ENCODE measurements around the gene KBTBD2. TPM values are rescaled to one million over a fixed set of nuclear protein-coding genes. Genes with fewer than 3 reads are reported as not detected.

Gene KBTBD2
- total and polyA plus RNA-seq, 3 donors from 2014 or later, result 45.0 to 48.1 (median 45.8) TPM

DNA sequence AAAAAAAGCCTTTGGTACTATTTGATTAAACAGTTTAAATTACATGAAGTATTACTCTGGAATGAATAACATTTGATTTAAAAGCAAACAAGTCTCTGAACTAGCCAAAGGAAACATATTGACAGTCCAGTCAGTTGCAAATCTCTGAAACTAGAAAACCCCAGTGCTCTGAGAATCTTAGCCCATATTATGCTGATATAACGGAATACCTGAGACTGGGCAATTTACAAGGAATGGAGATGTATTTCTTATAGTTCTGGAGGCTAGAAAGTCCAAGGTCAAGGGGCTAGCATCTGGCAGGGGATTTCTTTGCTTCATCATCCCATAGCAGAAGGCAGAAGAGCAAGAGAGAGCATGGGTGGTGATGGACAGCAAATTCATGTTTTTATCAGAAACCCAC lies 44.0 kb upstream of the KBTBD2 start:
- peaks cover 6% of the 10 kb centered on the region for H3K4me1 ChIP-seq
- TF ChIP-seq CTCF (IDR thresholded peaks at IDR 0.05), result no peak
- TF ChIP-seq POLR2A (IDR thresholded peaks at IDR 0.05), result no peak
- no peaks in the 10 kb centered on the region for H3K27me3 ChIP-seq
- no peak for DNase-seq
- 70 to 78% methylated on average over 1 of the region's 1 CpG for WGBS, 2 donors
- no peaks in the 10 kb centered on the region for H3K9me3 ChIP-seq
- H3K27ac ChIP-seq, result no peak overlapping the region
- intact Hi-C loops (cut with DNase I; ENCODE audit: low total_unique reads), result no loop called here
- H3K4me3 ChIP-seq, result no peak overlapping the region
- no peaks in the 10 kb centered on the region for H3K36me3 ChIP-seq (ENCODE audit: low read depth, missing control alignments)

DNA sequence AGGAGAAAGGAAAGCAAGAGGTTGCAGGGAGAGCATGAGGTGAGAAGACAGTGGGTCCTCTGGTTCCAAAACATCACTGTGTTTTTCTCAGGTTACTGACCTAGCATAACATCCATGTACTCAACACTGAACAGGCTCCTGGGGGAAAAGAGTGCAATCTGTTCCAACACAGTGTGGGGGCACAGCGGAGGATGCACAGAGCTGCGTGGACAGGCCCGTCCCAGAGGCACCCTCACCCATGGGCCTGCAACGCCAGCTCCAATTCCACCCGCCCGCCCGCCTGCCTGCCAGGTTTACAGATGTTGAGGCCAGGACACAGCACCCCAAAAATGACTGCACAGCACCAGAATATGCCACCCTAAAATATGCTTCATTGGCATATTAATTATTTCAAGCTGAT lies 38.8 kb upstream of the KBTBD2 start:
- peaks cover 6% of the 10 kb centered on the region for H3K4me1 ChIP-seq
- H3K27me3 ChIP-seq, result no peaks in the 10 kb centered on the region
- no peaks in the 10 kb centered on the region for H3K36me3 ChIP-seq (ENCODE audit: low read depth, missing control alignments)
- intact Hi-C loops (cut with DNase I; ENCODE audit: low total_unique reads), result no loop called here
- DNase-seq, result no peak
- TF ChIP-seq POLR2A (IDR thresholded peaks at IDR 0.05), result no peak
- no peak for TF ChIP-seq CTCF (IDR thresholded peaks at IDR 0.05)
- no peak overlapping the region for H3K4me3 ChIP-seq
- H3K27ac ChIP-seq, result no peak overlapping the region
- no peaks in the 10 kb centered on the region for H3K9me3 ChIP-seq
- 92% methylated on average over 4 to 7 of the region's 7 CpGs for WGBS, 2 donors

DNA sequence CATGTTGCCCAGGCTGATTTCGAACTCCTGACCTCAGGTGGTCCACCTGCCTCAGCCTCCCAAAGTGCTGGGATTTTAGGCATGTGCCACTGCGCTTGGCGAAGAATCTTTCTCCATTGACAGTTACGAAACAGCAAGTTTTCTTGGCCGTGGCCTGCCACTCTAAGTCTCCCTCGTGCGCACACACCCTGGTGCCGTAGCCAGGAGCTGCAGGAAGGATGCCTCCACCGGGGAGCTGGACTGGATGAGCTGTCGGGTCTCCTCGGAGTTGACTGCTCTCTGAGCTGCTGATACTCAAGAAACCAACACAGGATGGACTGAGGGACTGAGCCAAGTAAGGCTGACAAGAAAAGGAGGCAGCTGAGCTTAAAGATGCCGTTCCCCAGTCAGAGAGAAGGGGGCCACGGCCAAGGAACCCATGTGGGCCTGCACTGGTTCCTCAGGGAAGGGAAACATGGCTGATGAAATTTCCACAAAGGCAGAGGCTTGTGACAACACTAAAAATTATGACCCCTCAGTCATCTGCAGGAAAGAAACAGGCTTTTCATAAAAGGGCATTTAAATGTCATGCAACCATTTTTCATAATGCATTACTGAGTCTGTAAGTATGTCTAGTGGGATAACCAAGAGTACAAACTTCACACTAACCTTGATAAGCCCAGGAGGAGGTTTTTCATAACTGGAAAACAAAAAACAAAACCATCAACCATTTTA lies 38.0 kb upstream of the KBTBD2 start:
- Histone ChIP-seq H3K27ac (no peak overlapping the region), H3K4me1 (peaks cover 6% of the 10 kb centered on the region), H3K27me3 (no peaks in the 10 kb centered on the region), H3K36me3 (ENCODE audit: low read depth, missing control alignments) (no peaks in the 10 kb centered on the region), H3K9me3 (no peaks in the 10 kb centered on the region), H3K4me3 (no peak overlapping the region)
- intact Hi-C loops (cut with DNase I; ENCODE audit: low total_unique reads), result no loop called here
- no peak for DNase-seq
- TF ChIP-seq CTCF (IDR thresholded peaks at IDR 0.05) (no peak), POLR2A (IDR thresholded peaks at IDR 0.05) (no peak)
- 87 to 92% methylated on average over 13 of the region's 13 CpGs for WGBS, 2 donors

GRCh38 chr7:32928785-32929298 lies 37.3 kb upstream of the KBTBD2 start:
- intact Hi-C loops (cut with DNase I; ENCODE audit: low total_unique reads), result no loop called here

More at GRCh38 chr7:32928785-32929298, 37.3 kb upstream of the KBTBD2 start:
- no peak overlapping the region for H3K27ac ChIP-seq
- peaks cover 6% of the 10 kb centered on the region for H3K4me1 ChIP-seq
- no peak for TF ChIP-seq CTCF (IDR thresholded peaks at IDR 0.05)
- TF ChIP-seq POLR2A (IDR thresholded peaks at IDR 0.05), result no peak
- no peaks in the 10 kb centered on the region for H3K36me3 ChIP-seq (ENCODE audit: low read depth, missing control alignments)
- WGBS, 2 donors, result 65 to 66% methylated on average over 2 of the region's 2 CpGs
- no peaks in the 10 kb centered on the region for H3K9me3 ChIP-seq
- H3K4me3 ChIP-seq, result no peak overlapping the region
- no peaks in the 10 kb centered on the region for H3K27me3 ChIP-seq
- no peak for DNase-seq

All from testis (tissue), 3 donors.